Measurements from ENCODE around the gene PLBD1.

PLBD1 gene

DNA sequence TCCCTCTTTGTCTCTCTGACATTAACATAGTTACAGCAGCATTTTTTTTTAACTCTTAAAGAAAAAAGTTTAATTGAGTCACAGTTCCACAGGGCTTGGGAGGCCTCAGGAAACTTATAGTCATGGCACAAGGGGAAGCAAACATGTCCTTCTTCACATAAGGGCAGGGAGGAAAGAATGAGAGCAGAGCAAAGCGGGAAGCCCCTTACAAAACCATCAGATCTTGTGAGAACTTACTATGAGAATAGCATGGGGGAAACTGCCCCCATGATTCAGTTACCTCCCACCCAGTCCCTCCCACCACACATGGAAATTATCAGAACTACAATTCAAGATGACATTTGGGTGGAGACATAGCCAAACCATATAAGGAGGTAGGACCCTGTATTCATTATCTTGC lies 96.2 kb downstream of the PLBD1 start:
- TF ChIP-seq, protein P1, sequence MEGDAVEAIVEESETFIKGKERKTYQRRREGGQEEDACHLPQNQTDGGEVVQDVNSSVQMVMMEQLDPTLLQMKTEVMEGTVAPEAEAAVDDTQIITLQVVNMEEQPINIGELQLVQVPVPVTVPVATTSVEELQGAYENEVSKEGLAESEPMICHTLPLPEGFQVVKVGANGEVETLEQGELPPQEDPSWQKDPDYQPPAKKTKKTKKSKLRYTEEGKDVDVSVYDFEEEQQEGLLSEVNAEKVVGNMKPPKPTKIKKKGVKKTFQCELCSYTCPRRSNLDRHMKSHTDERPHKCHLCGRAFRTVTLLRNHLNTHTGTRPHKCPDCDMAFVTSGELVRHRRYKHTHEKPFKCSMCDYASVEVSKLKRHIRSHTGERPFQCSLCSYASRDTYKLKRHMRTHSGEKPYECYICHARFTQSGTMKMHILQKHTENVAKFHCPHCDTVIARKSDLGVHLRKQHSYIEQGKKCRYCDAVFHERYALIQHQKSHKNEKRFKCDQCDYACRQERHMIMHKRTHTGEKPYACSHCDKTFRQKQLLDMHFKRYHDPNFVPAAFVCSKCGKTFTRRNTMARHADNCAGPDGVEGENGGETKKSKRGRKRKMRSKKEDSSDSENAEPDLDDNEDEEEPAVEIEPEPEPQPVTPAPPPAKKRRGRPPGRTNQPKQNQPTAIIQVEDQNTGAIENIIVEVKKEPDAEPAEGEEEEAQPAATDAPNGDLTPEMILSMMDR (conservative IDR thresholded peaks at IDR 0.05; ENCODE audit: low read depth), result no peak
- no peak overlapping the region for H3K27ac ChIP-seq
- ChIA-PET POLR2A (ENCODE audit: low non-redundant PET) (no interaction called here), CTCF (no interaction called here)
- no peak for DNase-seq (ENCODE audit: low spot score)

DNA sequence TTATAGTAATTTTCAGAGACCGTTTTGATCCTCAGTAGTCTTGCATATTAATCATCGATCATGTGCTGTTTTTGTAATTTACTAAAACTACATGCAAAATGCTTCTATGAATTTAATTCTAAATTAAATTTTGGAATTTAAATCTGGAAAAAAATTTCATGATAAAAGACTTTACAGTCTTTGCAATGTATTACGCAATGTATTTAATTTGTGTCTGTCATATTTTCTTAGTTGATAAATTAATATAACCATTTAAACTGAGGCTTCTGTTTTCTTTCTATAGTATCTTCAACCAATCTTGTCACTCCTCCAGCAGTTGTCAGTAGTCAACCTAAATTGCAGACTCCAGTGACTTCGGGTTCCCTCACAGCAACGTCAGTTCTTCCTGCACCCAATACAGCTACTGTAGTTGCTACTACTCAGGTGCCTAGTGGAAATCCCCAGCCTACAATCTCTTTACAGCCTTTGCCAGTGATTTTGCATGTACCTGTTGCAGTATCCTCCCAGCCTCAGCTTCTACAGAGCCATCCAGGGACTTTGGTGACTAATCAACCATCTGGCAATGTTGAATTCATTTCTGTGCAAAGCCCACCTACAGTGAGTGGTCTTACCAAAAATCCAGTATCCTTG lies 107.4 kb downstream of the PLBD1 start:
- DNase-seq (ENCODE audit: low spot score), result no peak
- TF ChIP-seq, protein P1 (conservative IDR thresholded peaks at IDR 0.05; ENCODE audit: low read depth), result no peak
- ChIA-PET POLR2A (ENCODE audit: low non-redundant PET) (no interaction called here), CTCF (no interaction called here)
- H3K27ac ChIP-seq, result no peak overlapping the region

DNA sequence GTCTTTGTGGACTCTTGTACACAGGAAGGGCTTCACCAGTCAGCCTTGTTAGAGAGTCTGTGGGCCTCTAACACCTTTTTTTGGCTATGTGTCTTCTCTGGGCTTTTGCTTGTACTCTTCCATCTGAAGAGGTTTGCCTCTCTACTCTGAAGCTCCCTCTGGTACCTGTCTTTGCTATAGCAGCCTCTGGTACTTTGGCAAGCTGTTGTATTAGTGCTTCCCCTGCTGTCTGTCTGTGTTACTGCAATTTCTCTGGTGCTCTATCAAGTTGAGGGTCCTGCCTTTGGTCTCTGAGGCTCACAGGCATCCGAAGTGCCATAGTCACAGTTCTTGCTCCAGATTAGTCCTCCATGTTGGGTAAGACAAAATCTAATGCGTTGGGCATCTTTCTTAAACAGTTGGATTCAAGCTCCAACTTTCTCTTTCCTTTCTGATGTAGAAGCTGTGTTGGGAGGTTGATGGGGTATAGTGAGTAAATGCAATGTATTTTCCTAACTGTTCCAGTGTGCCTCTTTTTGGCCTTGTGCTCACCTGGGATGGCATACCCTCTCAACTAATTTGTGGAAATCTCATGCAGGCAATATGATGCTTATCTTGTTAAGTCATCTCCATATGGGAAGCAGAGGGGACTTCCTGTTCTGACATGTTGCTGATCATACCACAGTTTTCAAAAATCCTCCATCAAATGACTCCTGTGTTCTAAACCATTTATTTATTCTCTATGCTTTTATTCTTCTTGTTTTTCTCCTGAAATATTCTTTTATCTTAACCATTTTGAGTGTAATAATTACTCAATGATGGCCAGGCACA lies 113.4 kb downstream of the PLBD1 start:
- POLR2A ChIA-PET (ENCODE audit: low non-redundant PET), result no interaction called here
- DNase-seq (ENCODE audit: low spot score), result peak; percentile 12
- CTCF ChIA-PET, result interaction anchor here (0.6 to 1.0 kb wide), 5 partner anchors 11 to 1339 kb away, joined by 3 read pairs; no protein-coding TSS in a partner anchor
- TF ChIP-seq, protein P1 (conservative IDR thresholded peaks at IDR 0.05; ENCODE audit: low read depth), result no peak
- H3K27ac ChIP-seq, result no peak overlapping the region
